ENCODE measurements around the gene TCTN1.

TCTN1 gene

GRCh38 chr12:110684312-110684836 lies 70.4 kb downstream of the TCTN1 start:
- no peak for DNase-seq

DNA sequence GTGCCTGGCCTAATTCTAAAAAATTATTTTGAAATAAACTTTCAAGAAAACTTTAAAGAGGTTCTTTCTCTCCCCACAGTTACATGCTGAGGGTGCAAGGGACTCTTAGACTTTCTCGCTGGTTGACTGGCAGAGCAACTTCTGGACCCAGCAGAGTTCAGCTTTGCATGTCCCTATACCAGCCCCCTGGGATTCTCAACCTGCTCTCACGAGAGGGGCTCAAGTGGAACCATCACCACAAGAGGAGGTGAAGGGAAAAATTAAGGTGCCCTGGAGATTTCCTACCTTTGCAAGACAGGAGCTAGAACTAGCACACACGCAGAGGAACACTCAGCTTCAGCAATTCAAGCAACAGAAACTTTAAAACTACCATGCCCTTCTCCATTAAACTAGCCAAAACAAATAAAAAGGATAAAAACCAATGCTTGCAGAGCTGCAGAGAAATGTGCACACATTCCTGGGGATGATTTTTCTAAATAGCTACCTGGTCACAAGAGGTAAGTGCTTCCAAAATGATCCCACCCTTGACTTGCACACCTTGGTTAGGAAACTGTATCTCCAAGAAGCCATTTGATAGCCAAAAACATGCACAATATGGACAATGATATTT lies 72.5 kb downstream of the TCTN1 start:
- no peak for DNase-seq

DNA sequence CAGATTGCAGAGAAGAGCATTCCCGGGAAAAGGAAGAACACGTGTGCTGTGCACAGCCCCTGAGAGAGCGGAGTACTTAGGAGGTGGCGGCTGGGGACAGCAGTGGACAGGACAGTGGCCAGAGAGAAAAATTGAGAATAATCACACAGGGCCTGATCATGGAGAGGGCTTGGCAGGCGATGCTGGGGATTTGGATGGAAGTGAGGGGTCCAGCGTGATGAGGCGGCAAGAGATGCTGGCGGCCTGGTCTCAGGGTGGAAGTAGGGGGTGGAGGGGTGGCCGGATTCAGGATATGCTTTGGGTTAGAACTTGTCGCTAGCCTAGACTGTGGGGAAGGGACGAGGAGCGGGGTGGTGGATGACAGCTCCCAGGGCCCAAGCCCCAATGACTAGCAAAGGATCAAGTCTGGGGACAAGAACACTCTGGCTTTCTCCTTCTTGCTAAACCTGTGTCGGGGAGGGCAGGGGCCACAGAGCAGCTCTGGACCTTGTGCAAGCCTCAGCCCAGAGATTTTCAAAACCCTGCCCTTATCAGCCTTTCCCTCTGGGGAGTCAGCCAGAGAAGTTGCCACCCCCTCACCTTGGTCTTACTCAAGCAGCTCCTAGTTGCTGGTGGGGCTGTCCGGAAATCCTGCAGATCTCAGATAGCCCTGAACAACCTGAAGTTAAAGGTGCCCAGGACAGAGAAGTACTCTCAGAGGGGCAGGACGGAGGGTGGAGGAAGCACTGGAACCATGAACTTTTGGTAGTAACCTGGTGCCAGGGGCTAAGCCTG lies 73.7 kb downstream of the TCTN1 start:
- DNase-seq, result no peak

DNA sequence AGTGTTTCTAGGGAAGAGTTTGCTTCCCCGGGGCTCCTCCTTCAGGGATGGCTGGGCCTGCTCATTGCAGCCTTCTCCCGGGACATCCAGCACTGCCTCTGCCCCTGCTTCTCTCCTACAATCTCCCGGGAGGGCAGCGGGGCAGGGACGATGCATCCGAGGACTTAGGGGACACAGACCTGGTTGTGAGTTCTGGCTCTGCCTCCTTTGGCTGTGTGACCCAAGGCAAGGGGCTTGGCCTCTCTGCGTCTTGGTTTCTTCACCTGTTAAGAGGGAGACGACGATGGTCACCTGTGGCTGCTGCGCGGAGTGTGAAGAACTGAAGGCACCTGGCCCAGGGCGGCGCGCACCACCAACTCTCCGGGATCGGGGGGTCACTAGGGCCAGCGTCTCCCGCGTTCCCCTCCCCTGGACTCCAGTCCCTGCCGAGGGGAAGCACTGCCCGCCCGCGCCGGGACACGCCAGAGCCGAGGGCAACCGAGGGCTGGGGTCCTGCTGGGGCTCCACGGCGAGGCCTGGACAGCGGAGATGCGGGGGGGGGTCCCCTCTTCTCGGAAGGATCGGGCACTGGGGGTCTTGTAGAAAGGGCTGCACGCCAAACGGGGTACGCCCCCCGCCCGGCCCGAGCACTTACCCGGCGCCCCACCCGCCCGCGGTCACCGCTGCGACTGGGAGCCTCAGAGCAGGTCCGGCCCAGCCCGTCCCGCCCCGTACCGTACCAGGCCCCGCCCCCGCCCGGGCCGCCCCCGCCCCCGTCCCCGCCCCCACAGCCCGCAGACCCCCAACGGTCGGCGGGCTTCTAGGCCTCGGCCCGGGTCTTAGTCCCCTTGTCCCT lies 74.7 kb downstream of the TCTN1 start, which contains the start of gene HVCN1:
Gene HVCN1, minus strand, starts transcription at position 670 of the 835 bp plus-strand sequence. CDS start 5,870 bp downstream, outside the sequence.
- DNase-seq, result peak; percentile 15

GRCh38 chr12:110689281-110690126 lies 75.6 kb downstream of the TCTN1 start:
- DNase-seq, result peak; percentile 60

- no peak for DNase-seq
Observed at GRCh38 chr12:110690127-110690430, 76.2 kb downstream of the TCTN1 start.

- peak; percentile 91 for DNase-seq
Observed at GRCh38 chr12:110693731-110694130, 79.8 kb downstream of the TCTN1 start.

DNA sequence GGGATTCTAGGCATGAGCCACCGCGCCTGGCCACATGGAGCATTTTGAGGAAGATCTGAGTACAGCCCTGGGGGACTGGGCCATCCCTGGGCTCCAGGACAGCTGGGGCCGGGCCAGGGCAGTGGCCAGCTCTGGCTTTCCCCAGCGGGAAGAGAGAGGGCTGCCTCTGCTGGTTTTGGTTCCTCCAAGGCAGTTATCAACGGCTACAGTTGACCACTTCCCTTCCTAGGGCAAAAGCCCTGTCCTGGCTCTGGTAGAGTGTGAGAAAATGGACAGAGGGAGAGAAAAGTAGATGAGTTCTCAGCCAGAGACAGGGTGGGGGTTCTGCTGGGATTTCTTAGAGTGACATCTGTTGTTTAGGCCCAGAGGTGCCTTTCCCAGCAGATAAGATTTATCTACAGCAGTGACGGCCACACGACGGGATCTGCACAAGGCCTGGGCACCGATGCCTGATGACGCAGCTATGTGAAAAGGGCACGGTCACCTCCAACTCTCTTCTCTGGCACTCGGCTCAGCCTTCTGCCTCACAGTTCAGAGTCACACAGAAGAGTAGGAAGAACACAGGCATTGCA lies 80.5 kb downstream of the TCTN1 start:
- peak; percentile 92 for DNase-seq

DNA sequence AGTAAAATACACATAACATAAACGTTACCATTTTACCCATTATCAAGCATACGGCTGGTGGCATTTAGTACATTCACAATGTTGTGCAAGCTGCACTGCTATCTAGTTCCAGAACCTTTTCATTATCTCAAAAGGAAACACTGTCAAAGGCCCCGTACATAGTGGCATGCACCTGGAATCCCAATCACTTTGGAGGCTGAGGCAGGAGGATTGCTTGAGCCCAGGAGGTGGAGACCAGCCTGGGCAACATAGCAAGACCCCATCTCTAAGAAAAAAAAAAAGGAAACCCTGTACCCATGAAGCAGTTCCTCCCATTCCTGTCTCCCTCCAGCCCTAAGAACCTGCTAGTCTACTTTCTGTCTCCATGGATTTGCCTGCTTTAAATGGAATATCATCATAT lies 82.4 kb downstream of the TCTN1 start:
- no peak for DNase-seq

DNA sequence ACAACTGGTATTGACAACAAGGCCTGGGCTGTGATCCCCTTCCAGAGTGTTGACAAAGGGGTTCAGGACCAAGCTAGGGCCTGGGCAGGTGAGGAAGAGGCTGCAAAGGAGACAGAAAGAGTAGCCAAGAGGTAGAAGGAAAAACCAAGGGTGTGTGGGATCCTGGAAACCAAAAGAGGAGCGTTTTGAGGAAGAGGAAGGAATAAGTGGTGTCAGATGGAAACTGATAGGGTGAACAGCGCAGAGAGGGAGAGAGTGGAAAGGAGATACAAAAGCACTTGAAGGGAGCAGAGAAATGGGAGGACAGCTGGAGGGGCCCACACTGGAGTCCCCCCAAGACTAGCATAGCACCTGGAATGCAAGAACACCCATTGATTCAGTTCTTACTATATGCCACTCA lies 83.3 kb downstream of the TCTN1 start:
- DNase-seq, result peak; percentile 78

DNA sequence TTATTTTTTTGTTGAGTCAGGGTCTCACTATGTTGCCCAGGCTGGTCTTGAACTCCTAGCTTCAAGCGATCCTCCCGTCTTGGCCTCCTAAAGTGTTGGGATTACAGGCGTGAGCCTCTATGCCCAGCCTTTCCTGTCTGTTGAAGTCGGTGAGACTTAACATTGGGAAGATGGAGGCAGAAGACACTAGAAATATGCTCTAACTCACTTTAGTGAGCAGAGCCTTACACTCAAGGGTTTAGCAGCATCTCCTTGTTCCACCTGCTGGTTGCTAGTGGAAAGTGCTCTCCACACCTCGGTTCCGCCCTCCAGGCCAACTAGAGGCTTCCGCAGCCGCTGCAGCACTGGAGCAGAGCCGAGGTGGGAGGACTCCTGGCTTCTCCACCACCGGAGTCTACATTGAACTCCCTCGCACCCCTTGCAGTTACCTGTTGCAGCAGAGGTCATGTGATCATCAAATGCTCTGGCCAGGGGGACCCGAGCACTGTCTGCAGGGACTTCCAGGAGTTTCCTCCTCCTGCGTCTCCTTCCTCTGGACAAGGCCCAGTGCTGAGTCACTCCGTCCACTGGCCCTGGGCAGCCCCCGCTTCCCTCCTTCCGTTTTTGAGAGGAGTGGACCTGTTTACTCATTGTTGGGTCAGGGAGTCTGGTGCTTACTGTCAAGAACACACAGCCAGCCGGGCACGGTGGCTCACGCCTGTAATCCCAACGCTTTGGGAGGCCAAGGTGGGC lies 84.4 kb downstream of the TCTN1 start:
- peak; percentile 92 for DNase-seq
